ENCODE results near the gene PRPSAP2.
"Not testable (repeated sequence)": the region's sequence is repeated elsewhere in the genome, so short reads cannot be mapped to it uniquely, and the experiment has no call there.

PRPSAP2 gene

DNA sequence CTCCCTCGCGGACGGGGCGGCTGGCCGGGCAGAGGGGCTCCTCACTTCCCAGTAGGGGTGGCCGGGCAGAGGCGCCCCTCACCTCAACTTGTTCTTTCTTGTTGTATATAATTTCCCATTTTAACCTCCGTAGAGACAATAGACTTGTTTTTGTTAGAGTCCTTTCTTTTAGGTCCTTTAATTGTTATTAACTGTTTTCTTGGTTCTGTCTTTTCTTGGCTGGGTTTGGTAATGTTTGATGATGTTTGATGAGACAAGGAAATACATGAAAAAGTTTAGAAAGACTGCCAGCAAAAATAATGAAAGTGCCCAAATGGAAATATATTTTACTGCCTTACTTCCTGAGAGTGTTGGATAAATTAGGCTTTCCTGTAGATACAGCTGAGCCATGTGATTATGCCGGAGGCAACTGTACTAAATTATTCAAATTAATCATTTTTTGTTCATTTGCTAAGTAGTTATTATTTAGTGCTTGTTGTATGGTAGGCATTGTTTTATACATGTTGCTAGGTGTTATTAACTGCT, 30.9 kb downstream of the PRPSAP2 start:
- in situ Hi-C loops (cut with MboI; ENCODE audit: low sequenced_read_pairs) = no loop called here

DNA sequence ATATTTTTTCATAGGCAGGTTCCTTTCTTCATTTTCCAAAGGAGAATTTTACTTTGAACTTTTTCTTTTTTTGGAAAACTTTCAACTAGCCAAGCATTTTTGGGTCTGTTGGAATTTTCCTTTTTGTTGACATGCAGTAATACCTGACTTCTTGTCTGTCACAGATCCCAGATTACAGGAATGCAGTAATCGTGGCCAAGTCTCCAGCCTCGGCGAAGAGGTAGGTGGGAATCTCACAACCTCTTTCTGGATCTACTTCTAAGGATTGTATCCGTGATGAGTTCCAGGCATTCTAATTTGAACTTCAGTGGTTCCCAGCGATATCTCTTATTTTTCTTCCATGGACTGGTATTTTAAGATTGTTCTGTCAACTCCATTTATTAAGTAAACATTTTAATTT, 31.7 kb downstream of the PRPSAP2 start:
- in situ Hi-C loops (cut with MboI; ENCODE audit: low sequenced_read_pairs) = no loop called here

DNA sequence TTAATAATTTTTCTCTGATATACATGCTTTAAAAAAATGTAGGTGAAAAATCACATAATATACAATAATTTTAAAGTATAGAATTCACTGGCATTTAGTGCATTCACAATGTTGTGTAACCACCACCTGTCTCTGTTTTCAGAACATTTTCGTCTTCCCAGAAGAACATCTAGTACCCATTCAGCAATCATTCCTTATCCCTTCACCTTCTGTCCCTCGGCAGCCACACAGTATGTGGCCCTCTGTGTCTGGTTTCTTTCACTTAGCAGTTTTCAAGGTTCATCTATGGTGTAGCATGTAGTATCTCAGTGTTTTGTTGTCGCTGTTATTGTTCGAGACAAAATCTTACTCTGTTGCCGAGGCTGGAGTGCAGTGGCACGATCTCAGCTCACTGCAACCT, 33.6 kb downstream of the PRPSAP2 start:
- in situ Hi-C loops (cut with MboI; ENCODE audit: low sequenced_read_pairs) = no loop called here

GRCh38 chr17:18896146-18896545, 38.2 kb downstream of the PRPSAP2 start:
- in situ Hi-C loops (cut with MboI; ENCODE audit: low sequenced_read_pairs) = no loop called here

DNA sequence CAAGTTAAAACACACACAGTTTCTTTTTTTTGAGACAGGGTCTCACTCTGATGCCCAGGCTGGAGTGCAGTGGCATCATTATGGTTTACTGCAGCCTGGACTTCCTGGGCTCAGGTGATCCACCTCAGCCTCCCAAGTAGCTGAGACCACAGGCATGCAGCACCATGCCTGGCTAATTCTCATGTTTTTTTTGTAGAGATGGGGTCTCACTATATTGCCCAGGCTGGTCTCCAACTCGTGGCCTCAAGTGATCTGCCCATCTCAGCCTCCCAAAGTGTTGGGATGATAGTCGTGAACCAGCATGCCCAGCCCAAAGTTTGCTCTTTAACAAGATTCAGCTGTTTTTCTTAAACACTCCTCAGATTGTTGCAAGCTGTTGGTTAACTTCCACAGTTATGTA, 39.0 kb downstream of the PRPSAP2 start:
- in situ Hi-C loops (cut with MboI; ENCODE audit: low sequenced_read_pairs) = no loop called here

GRCh38 chr17:18904482-18904881, 46.6 kb downstream of the PRPSAP2 start:
- in situ Hi-C loops (cut with MboI; ENCODE audit: low sequenced_read_pairs) = no loop called here

DNA sequence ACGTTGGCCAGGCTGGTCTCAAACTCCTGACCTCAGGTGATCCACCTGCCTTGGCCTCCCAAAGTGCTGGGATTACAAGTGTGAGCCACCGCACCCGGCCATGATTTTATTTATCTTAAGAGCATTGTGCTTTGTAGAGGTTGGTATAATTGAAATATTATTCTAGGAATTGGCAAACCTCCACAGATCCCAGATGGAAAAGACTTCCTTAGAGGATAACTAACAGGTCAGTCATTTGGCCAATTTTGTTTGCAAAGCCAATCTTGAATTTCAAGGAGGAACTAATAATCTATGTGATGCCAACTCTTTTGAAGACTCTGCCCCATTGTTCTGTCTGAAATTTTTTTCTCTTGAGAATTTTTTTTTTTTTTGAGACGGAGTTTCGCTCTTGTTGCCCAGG, 47.3 kb downstream of the PRPSAP2 start:
- in situ Hi-C loops (cut with MboI; ENCODE audit: low sequenced_read_pairs) = no loop called here

GRCh38 chr17:18910326-18910725, 52.4 kb downstream of the PRPSAP2 start:
- in situ Hi-C loops (cut with MboI; ENCODE audit: low sequenced_read_pairs) = no loop called here

DNA sequence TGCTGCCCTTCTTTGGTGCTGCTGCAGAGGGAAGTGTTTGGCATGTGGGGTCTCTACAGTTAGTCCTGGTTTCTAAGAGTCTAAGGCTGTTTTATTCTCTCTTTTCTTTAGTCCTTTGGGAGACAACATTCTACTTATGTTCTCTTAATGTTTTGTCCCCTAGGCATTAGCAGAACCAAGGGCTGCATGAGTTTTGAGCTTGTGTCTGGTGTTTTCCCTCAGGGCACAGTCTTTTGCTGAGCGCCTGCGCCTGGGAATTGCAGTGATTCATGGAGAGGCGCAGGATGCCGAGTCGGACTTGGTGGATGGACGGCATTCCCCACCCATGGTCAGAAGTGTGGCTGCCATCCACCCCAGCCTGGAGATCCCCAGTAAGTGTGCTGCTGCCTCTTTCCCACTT, 53.0 kb downstream of the PRPSAP2 start:
- in situ Hi-C loops (cut with MboI; ENCODE audit: low sequenced_read_pairs) = no loop called here

DNA sequence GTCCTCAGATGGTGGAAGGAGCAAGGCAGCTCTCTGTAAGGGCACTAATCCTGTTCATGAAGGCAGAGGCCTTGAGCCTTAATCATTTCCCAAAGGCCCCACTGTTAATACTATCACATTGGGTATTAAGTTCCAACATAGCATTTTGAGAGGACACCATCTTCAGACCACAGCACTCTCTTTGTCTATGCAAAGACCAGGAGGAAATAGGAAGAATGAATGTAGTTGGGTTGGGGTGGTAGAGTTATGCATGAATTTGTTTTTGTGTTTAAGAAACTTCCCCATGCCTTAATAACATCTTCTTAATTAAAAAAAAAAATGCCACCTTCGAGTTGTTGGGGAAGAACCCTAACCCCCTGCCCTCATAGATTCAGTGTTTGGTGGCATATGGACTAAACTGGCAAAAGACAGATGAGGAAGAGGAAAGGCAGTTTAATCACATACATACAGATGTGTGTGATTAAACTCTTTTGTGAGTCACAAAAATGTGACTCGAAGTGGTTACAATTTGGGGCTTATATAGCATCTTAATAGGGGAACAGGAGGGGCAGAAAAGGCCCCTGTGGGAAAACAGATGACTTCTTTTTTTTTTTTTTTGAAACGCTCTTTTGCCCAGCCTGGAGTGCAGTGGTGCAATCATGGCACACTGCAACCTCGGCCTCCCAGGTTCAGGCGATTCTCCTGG, 59.0 kb downstream of the PRPSAP2 start:
- in situ Hi-C loops (cut with MboI; ENCODE audit: low sequenced_read_pairs) = no loop called here

- in situ Hi-C loops (cut with MboI; ENCODE audit: low sequenced_read_pairs) = no loop called here
Measured at GRCh38 chr17:18917506-18918032, 59.6 kb downstream of the PRPSAP2 start.

DNA sequence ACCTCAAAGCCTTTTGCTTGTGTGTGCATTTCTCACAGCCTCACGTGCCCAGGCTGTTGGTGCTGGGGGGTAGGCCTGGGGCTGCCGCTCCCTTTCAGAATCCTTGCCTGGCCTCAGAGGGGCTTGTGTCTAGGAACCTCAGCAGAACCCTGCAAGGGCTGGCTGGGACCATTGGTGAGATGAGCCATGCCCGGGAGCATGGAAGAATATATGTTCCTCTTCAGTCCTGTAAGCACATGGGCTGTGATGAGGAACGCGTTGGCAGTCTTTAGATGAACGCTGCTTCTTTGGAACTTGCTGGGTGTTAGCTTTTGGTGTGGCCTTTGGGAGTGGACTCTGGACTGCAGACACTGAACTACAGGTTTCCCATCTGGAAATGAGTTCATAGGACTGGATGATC, 62.0 kb downstream of the PRPSAP2 start:
- in situ Hi-C loops (cut with MboI; ENCODE audit: low sequenced_read_pairs) = no loop called here

DNA sequence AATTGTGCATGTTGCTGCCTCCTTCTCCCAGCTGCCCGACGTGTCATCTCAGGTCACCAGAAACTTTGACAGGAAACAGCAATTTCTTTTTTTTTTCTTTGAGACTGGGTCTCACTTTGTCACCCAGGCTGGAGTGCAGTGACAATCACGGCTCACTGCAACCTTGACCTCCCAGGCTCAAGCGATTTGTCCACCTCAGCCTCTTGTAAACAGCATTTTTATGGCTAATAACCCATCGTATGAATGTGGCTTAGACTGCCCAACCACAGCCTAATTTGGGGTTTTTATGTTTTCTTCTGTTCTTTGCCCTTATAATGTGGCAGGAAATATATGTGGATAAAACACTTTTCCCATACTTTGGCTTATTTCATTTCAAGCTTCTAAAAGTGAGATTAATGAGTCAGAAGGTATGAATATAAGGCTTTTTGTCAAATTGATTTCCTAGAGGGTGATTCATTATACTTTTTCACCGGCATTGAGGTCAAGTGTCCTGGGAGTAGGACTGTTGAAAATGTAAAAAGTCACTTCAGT, 63.0 kb downstream of the PRPSAP2 start:
- in situ Hi-C loops (cut with MboI; ENCODE audit: low sequenced_read_pairs) = no loop called here

DNA sequence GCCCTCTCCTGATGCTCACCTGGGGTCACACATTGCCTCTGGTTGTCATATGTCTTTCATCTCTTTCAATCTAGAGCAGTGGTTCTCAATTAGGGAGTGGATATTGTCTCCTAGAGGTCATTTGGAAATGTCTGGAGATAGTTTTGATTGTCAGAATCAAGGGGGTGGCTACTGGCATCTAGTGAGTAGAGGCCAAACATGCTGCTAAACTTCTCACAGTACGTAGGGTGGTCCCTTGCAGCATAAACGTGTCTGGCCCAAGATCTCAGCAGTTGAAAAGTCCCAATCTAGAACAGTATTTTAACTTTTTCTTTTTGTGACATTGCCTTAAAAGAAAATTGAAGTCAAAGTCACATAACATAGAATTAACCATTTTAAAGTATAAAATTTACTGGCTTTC, 63.6 kb downstream of the PRPSAP2 start:
- in situ Hi-C loops (cut with MboI; ENCODE audit: low sequenced_read_pairs) = no loop called here

GRCh38 chr17:18921912-18922451, 64.1 kb downstream of the PRPSAP2 start:
- in situ Hi-C loops (cut with MboI; ENCODE audit: low sequenced_read_pairs) = no loop called here

GRCh38 chr17:18922596-18922995, 64.7 kb downstream of the PRPSAP2 start:
- in situ Hi-C loops (cut with MboI; ENCODE audit: low sequenced_read_pairs) = not testable (repeated sequence)

DNA sequence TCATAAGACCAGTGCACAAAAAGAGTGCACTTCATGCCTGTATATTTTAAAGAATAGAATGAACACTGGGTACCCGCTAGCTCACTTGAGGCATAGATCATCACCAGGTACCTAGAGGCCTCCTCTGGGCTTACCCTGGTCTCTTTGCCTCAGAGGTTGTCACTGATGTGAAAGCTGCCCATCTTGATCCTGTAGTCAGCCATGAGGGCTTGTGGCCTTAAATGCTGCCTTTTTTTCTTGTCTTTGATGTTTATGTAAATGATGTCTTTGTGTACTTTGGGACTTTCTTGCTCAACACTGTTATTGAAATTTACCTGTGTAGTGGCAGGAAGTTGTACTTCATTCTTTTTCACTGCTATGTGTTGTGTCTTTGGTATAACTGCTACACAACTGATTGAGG, 67.3 kb downstream of the PRPSAP2 start:
- in situ Hi-C loops (cut with MboI; ENCODE audit: low sequenced_read_pairs) = no loop called here

DNA sequence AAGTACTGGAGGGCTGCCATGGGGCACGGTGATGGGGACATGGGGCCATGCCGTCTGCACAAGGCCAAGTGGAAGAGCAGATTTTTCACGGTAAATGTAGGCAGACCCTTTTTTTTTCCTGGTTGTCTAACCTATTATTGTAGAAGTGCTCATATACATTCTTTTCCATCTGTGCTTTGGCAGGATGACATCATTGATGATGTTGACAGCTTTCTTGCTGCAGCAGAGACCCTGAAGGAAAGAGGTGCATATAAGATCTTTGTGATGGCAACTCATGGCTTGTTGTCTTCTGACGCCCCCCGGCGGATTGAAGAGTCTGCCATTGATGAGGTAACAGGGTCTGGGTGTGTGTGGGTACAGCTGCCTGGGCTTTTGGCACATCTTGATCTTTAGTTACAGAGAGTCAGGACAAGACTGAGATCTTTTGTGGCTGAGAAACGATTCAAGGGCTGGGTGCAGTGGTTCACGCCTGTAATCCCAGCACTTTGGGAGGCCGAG, 70.7 kb downstream of the PRPSAP2 start:
- in situ Hi-C loops (cut with MboI; ENCODE audit: low sequenced_read_pairs) = no loop called here

DNA sequence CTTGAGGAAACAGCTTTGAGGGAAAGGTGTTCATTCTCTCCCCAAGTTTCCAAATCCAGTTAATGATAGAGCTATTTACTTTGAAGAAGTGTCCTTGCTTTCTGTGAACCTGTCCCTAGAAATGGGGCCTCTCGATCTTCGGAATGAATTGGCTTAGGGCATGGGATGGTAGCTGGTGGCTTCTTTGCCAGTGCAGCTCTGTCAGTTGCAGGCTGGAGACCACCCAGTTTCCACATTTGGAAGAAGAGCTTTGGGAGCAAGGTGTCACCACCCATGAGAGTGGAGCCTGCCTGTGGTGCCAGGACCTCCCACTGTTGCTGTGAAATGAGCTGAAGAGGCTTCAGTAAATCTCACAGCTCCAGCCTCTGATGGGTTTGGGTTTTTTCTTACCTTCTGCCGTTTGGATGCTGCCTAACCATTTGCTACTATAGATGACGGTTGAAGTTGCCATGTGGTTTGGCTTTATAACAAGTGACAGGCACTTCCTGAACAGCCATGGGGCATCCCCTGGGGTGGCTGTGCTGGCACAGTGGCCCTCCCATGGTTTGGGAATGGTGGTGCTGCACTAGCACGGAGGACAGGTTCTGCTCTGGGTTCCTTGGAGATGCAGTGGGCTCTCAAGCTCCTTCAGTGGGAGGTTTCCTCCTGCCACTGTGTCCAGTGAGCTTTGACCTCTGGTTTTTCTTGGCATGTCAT, 74.6 kb downstream of the PRPSAP2 start:
- in situ Hi-C loops (cut with MboI; ENCODE audit: low sequenced_read_pairs) = no loop called here

DNA sequence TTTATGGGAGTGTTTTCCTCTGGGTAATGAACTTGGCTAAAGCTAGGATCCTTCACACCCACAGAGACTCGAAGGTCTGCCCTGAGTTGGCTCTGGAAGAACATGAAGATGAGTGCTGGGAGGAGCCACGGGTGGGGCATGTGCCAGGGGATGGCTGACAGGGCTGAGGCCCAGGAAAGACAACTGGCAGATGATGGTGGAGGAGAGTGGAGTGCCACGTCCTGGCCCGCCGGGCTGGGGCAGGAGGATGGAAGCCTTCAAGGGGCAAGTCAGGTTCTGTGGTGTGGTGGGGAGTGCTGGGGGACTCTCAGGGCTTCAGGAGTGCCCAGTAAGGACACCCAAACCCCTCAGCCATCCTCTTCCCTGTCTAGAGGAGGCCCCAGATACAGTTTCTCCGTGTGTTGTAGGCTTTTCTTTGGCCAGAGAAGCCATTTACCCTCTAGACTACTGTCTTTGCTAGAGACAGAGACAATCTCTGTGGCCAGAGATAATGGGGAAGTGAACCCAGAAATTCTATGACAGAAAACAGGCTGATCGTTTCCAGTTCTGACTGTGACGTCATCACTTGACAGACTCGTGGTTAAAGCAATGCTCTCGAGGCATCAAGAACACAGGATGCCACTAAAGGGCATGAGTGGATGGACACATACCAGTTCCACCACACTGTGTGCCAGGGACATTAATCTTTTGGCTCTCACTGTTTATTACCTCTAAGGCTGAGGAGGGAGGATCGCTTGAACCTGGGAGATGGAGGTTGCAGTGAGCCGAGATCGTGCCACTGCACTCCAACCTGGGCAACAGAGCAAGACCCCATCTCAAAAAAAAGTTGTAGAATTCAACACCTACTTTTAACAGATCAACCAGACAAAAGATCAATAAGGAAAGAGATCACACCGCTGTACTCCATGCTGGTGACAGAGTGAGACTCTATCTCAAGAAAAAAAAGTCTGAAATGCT, 75.4 kb downstream of the PRPSAP2 start:
- in situ Hi-C loops (cut with MboI; ENCODE audit: low sequenced_read_pairs) = no loop called here

All from HL-60/S4 (cell line).